OCI-LY1 (cell line): ENCODE results near the gene LRRC31.

Experiments used
- H2AFZ ChIP-seq: fragments of 200-600 bp; sonication (generic), shearing (Covaris generic); 2 replicates; pipeline ENCODE4 v1.6.0; 2014; ENCODE audit warnings: antibody characterized with exemption, mild to moderate bottlenecking, low read length
- H3F3A ChIP-seq: fragments of 200-600 bp; sonication (generic), shearing (Covaris generic); 2 replicates; pipeline ENCODE4 v1.6.0; 2014; ENCODE audit warnings: mild to moderate bottlenecking, antibody characterized with exemption, low read length, moderate library complexity; ENCODE audit not compliant: insufficient read depth
- H3K27ac ChIP-seq: fragments of 200-600 bp; sonication (generic); 2 replicates; pipeline ENCODE4 v1.5.1; 2014; ENCODE audit warnings: low read length, mixed run types, mild to moderate bottlenecking, low read depth; ENCODE audit not compliant: poor library complexity, severe bottlenecking
- H3K27me3 ChIP-seq: fragments of 200-600 bp; sonication (generic); 2 replicates; pipeline ENCODE4 v1.6.0; 2014; ENCODE audit warnings: antibody characterized with exemption, mild to moderate bottlenecking, low read length, moderate library complexity; ENCODE audit not compliant: insufficient read depth
- H3K36me3 ChIP-seq: fragments of 200-600 bp; sonication (generic); 2 replicates; pipeline ENCODE4 v1.6.1; 2014; ENCODE audit warnings: mild to moderate bottlenecking, antibody characterized with exemption, low read length, moderate library complexity, mixed read lengths; ENCODE audit not compliant: insufficient read depth
- H3K4me1 ChIP-seq: fragments of 200-600 bp; sonication (generic); 2 replicates; pipeline ENCODE4 v1.5.1; 2014; ENCODE audit warnings: mild to moderate bottlenecking, low read length, moderate library complexity; ENCODE audit not compliant: insufficient read depth, severe bottlenecking
- H3K4me2 ChIP-seq: fragments of 200-600 bp; sonication (generic), shearing (Covaris generic); 2 replicates; pipeline ENCODE4 v1.6.1; 2014; ENCODE audit warnings: low read length
- H3K4me3 ChIP-seq: fragments of 200-600 bp; sonication (generic); 2 replicates; pipeline ENCODE4 v1.5.1; 2014; ENCODE audit warnings: low read length, low read depth, mild to moderate bottlenecking, mixed read lengths; ENCODE audit not compliant: poor library complexity, severe bottlenecking
- H3K79me2 ChIP-seq: fragments of 200-600 bp; shearing (Covaris generic); 2 replicates; pipeline ENCODE4 v1.6.1; 2016; ENCODE audit warnings: mixed run types, low read length, mixed read lengths; ENCODE audit not compliant: insufficient read depth
- H3K9ac ChIP-seq: fragments of 200-600 bp; sonication (generic), shearing (Covaris generic); 2 replicates; pipeline ENCODE4 v1.6.1; 2014; ENCODE audit warnings: mild to moderate bottlenecking, low read length, mixed read lengths
- H3K9me2 ChIP-seq: fragments of 200-600 bp; sonication (generic), shearing (Covaris generic); 2 replicates; pipeline ENCODE4 v1.6.1; 2014; ENCODE audit warnings: low read depth, mild to moderate bottlenecking, low read length, mixed read lengths
- H3K9me3 ChIP-seq: fragments of 200-600 bp; shearing (Covaris generic); 2 replicates; pipeline ENCODE4 v1.6.1; 2014; ENCODE audit warnings: low read length, mixed read lengths
- H4K20me1 ChIP-seq: fragments of 200-600 bp; sonication (generic), shearing (Covaris generic); 2 replicates; pipeline ENCODE4 v1.6.0; 2016; ENCODE audit warnings: mild to moderate bottlenecking, low read length; ENCODE audit not compliant: insufficient read depth
- CTCF ChIP-seq: fragments of 200-600 bp; sonication (generic), shearing (Covaris generic); IDR thresholded peaks from 2 replicates; pipeline ENCODE4 v1.5.1; 2017; ENCODE audit warnings: mild to moderate bottlenecking, antibody characterized with exemption, low read length, moderate library complexity, mixed read lengths
- EZH2 ChIP-seq: fragments of 200-600 bp; sonication (generic), shearing (Covaris generic); IDR thresholded peaks from 2 replicates; pipeline ENCODE4 v1.8.0; 2017; ENCODE audit warnings: borderline replicate concordance, mixed run types, mild to moderate bottlenecking, antibody characterized with exemption, low read length, moderate library complexity, mixed read lengths

Gene LRRC31

GRCh38 chr3:169818316-169818715 is 51.4 kb downstream of the LRRC31 start:
- no peaks in the 10 kb centered on the region for H3F3A ChIP-seq
- no peaks in the 10 kb centered on the region for H3K9me2 ChIP-seq
- H2AFZ ChIP-seq = no peak overlapping the region
- no peaks in the 10 kb centered on the region; the same call in 1 of the 2 replicates for H3K36me3 ChIP-seq
- H3K4me2 ChIP-seq = no peak overlapping the region
- H4K20me1 ChIP-seq = no peaks in the 10 kb centered on the region
- H3K79me2 ChIP-seq = no peaks in the 10 kb centered on the region
- peaks cover 6% of the 10 kb centered on the region; the same call in 1 of the 2 replicates for H3K27me3 ChIP-seq
- H3K9ac ChIP-seq = no peak overlapping the region
- H3K4me3 ChIP-seq = no peak overlapping the region
- TF ChIP-seq EZH2 = no peak
- no peak for TF ChIP-seq CTCF
- H3K4me1 ChIP-seq = peaks cover 13% of the 10 kb centered on the region
- no peak overlapping the region for H3K27ac ChIP-seq
- peaks cover 8% of the 10 kb centered on the region for H3K9me3 ChIP-seq

GRCh38 chr3:169815590-169816150 is 54.1 kb downstream of the LRRC31 start:
- Histone ChIP-seq H2AFZ (no peak overlapping the region), H3K36me3 (no peaks in the 10 kb centered on the region; the same call in 1 of the 2 replicates), H4K20me1 (no peaks in the 10 kb centered on the region), H3K9me3 (peaks cover 8% of the 10 kb centered on the region), H3F3A (0 out of 2 replicates have a peak, but pooled peaks cover 6% of the 10 kb centered on the region), H3K27ac (no peak overlapping the region), H3K4me3 (no peak overlapping the region), H3K9ac (no peak overlapping the region), H3K9me2 (no peaks in the 10 kb centered on the region), H3K4me1 (peaks cover 37% of the 10 kb centered on the region), H3K4me2 (no peak overlapping the region), H3K27me3 (peaks cover 6% of the 10 kb centered on the region; the same call in 1 of the 2 replicates), H3K79me2 (no peaks in the 10 kb centered on the region)
- no peak for TF ChIP-seq CTCF
- no peak for TF ChIP-seq EZH2

GRCh38 chr3:169813757-169814517 is 55.8 kb downstream of the LRRC31 start:
- H3K4me3 ChIP-seq = peak overlapping the region; percentile 65
- peaks cover 8% of the 10 kb centered on the region for H3K9me3 ChIP-seq
- no peaks in the 10 kb centered on the region; the same call in 1 of the 2 replicates for H3K36me3 ChIP-seq
- H3K9ac ChIP-seq = peak overlapping the region; percentile 57
- no peaks in the 10 kb centered on the region for H3K9me2 ChIP-seq
- H3K27me3 ChIP-seq = peaks cover 6% of the 10 kb centered on the region; the same call in 1 of the 2 replicates
- no peaks in the 10 kb centered on the region for H3K79me2 ChIP-seq
- peaks cover 37% of the 10 kb centered on the region for H3K4me1 ChIP-seq
- H2AFZ ChIP-seq = peak overlapping the region; percentile 98
- 0 out of 2 replicates have a peak, but pooled peaks cover 6% of the 10 kb centered on the region for H3F3A ChIP-seq
- H3K27ac ChIP-seq = no peak overlapping the region
- TF ChIP-seq CTCF = peak; percentile 96
- no peak for TF ChIP-seq EZH2
- no peaks in the 10 kb centered on the region for H4K20me1 ChIP-seq
- peak overlapping the region; percentile 97 for H3K4me2 ChIP-seq
